ENCODE data around the gene ABCD4. TPM values are rescaled to one million over a fixed set of nuclear protein-coding genes. Genes with fewer than 3 reads are reported as not detected.

ABCD4 gene
- polyA plus RNA-seq, 3 donors: 13.9 to 54.1 (median 14.2) TPM

DNA sequence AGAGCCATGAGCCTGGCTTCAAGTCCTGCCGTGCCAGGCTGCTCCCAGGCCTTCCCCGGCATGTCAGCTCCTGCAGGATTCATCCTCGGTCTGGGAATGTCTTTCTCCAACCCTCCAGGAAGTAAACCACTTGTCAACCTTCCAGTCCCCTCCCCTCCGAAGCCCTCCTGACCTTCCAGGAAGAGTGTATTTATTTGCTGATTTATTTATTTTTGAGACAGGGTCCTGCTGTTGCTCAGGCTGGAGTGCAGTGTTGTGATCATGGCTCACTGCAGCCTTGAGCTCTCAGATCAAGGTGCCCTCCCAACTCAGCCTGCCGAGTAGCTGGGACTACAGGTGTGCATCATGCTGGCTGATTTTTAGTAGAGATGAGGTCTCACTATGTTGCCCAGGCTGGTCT, 38.8 kb downstream of the ABCD4 start:
- Histone ChIP-seq H3K4me1 (ENCODE audit: control insufficient read depth in 1 of 2, insufficient read depth in 2 of 2, low read length in 2 of 2) (no peaks in the 10 kb centered on the region), H2AFZ (ENCODE audit: insufficient read depth, low read depth, low read length, poor library complexity, severe bottlenecking) (no peak overlapping the region), H3K36me3 (replicated peaks in 1 of 2; ENCODE audit: control insufficient read depth in 1 of 2, insufficient read depth in 2 of 2, low read length in 2 of 2) (no peaks in the 10 kb centered on the region), H4K20me1 (ENCODE audit: insufficient read depth, low read length) (no peaks in the 10 kb centered on the region), H3K27me3 (ENCODE audit: control insufficient read depth in 2 of 2, insufficient read depth in 2 of 2, low read length in 2 of 2) (peaks cover 5 to 12% of the 10 kb centered on the region in 2 donors), H3K4me3 (replicated peaks in 1 of 3; ENCODE audit: low read depth in 2 of 3, low read length in 3 of 3) (no peak overlapping the region), H3K9ac (ENCODE audit: insufficient read depth, low read length, poor library complexity, severe bottlenecking) (no peak overlapping the region), H3K27ac (ENCODE audit: low read depth in 1 of 2, low read length in 2 of 2) (no peak overlapping the region), H3K9me3 (replicated peaks in 1 of 2; ENCODE audit: control insufficient read depth in 1 of 2, insufficient read depth in 1 of 2, low read length in 2 of 2) (no peaks in the 10 kb centered on the region), H3K79me2 (ENCODE audit: insufficient read depth, low read length) (no peaks in the 10 kb centered on the region), H3K4me2 (replicated peaks; ENCODE audit: extremely low read depth, low read length, poor library complexity, severe bottlenecking) (no peak overlapping the region)
- H3K9me3 Mint-ChIP-seq: peaks cover 0 to 4% (median 0%) of the 10 kb centered on the region in 7 donors
- TF ChIP-seq, protein P1, sequence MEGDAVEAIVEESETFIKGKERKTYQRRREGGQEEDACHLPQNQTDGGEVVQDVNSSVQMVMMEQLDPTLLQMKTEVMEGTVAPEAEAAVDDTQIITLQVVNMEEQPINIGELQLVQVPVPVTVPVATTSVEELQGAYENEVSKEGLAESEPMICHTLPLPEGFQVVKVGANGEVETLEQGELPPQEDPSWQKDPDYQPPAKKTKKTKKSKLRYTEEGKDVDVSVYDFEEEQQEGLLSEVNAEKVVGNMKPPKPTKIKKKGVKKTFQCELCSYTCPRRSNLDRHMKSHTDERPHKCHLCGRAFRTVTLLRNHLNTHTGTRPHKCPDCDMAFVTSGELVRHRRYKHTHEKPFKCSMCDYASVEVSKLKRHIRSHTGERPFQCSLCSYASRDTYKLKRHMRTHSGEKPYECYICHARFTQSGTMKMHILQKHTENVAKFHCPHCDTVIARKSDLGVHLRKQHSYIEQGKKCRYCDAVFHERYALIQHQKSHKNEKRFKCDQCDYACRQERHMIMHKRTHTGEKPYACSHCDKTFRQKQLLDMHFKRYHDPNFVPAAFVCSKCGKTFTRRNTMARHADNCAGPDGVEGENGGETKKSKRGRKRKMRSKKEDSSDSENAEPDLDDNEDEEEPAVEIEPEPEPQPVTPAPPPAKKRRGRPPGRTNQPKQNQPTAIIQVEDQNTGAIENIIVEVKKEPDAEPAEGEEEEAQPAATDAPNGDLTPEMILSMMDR (IDR thresholded peaks at IDR 0.05): no peak
- DNase-seq: no peak
- H3K27me3 Mint-ChIP-seq (ENCODE audit: low read depth in 3 of 3): peaks cover 20 to 33% (median 21%) of the 10 kb centered on the region in 3 donors
- intact Hi-C loops (cut with micrococcal nuclease): no loop called here
- H3K4me1 Mint-ChIP-seq: peaks cover 3% of the 10 kb centered on the region
- no CpG with 5 or more reads among the region's 5 CpGs for WGBS (ENCODE audit: insufficient coverage)
- H3K36me3 Mint-ChIP-seq: no peaks in the 10 kb centered on the region
- H3K4me3 Mint-ChIP-seq: no peak overlapping the region
- H3K27ac Mint-ChIP-seq: no peak overlapping the region

DNA sequence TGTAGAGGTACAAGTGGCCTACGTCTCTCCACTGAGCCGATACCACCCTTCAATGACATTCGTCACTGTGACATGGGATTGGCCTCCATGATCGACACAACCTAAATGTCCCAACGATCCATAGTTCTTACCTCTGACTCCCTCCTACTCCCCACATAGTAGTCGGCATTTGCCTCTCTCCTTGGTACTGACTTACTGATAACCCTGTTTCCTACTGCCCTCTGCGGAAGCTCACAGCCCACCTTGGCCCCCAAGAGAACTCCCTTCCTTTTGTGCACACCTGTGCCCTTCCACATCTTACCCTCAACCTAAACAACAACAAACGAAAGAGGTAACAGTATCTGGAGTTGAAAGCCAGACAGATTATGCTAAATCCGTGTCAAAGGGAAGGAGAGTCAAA, 39.6 kb downstream of the ABCD4 start:
- peaks cover 24 to 39% (median 24%) of the 10 kb centered on the region in 3 donors for H3K27me3 Mint-ChIP-seq (ENCODE audit: low read depth in 3 of 3)
- H3K4me1 Mint-ChIP-seq: peaks cover 3% of the 10 kb centered on the region
- WGBS (ENCODE audit: insufficient coverage): 80% methylated on average over 5 of the region's 9 CpGs
- H3K79me2 ChIP-seq (ENCODE audit: insufficient read depth, low read length): no peaks in the 10 kb centered on the region
- H3K4me1 ChIP-seq (ENCODE audit: control insufficient read depth in 1 of 2, insufficient read depth in 2 of 2, low read length in 2 of 2): peaks cover 3 to 4% of the 10 kb centered on the region in 2 donors
- H3K4me3 Mint-ChIP-seq: no peak overlapping the region
- no peaks in the 10 kb centered on the region for H3K36me3 Mint-ChIP-seq
- H3K9ac ChIP-seq (ENCODE audit: insufficient read depth, low read length, poor library complexity, severe bottlenecking): no peak overlapping the region
- H3K27me3 ChIP-seq (ENCODE audit: control insufficient read depth in 2 of 2, insufficient read depth in 2 of 2, low read length in 2 of 2): peaks cover 13 to 19% of the 10 kb centered on the region in 2 donors
- peaks cover 0 to 6% (median 0%) of the 10 kb centered on the region in 7 donors for H3K9me3 Mint-ChIP-seq
- TF ChIP-seq, protein P1 (IDR thresholded peaks at IDR 0.05): no peak
- no peaks in the 10 kb centered on the region for H3K9me3 ChIP-seq (replicated peaks in 1 of 2; ENCODE audit: control insufficient read depth in 1 of 2, insufficient read depth in 1 of 2, low read length in 2 of 2)
- H3K27ac ChIP-seq (ENCODE audit: low read depth in 1 of 2, low read length in 2 of 2): no peak overlapping the region
- no peak overlapping the region for H3K4me2 ChIP-seq (replicated peaks; ENCODE audit: extremely low read depth, low read length, poor library complexity, severe bottlenecking)
- intact Hi-C loops (cut with micrococcal nuclease): no loop called here
- H3K36me3 ChIP-seq (replicated peaks in 1 of 2; ENCODE audit: control insufficient read depth in 1 of 2, insufficient read depth in 2 of 2, low read length in 2 of 2): no peaks in the 10 kb centered on the region
- no peak overlapping the region for H2AFZ ChIP-seq (ENCODE audit: insufficient read depth, low read depth, low read length, poor library complexity, severe bottlenecking)
- H3K4me3 ChIP-seq (replicated peaks in 1 of 3; ENCODE audit: low read depth in 2 of 3, low read length in 3 of 3): no peak overlapping the region
- DNase-seq: no peak
- no peaks in the 10 kb centered on the region for H4K20me1 ChIP-seq (ENCODE audit: insufficient read depth, low read length)
- no peak overlapping the region for H3K27ac Mint-ChIP-seq
